Gastrocnemius medialis (tissue), 4 donors: ENCODE data around the gene LCE2B. TPM values are rescaled to one million over a fixed set of nuclear protein-coding genes. Genes with fewer than 3 reads are reported as not detected.
"Not testable (repeated sequence)": the region's sequence is repeated elsewhere in the genome, so short reads cannot be mapped to it uniquely, and the experiment has no call there.

ENCODE experiments used
- ATAC-seq, 2 donors: fragments of 150-250 bp; one replicate each; pipeline ENCODE4 v1.9.1; 2016
- DNase-seq, 2 donors: peaks; one replicate each; pipeline ENCODE4 v3.0.0-alpha.2; 2019
- H3K27ac ChIP-seq, 4 donors: fragments of 200-600 bp; sonication (generic); 1 replicate in 1 of 4; 2 replicates in 3 of 4; pipeline ENCODE4 v1.5.1; 2016 to 2018; ENCODE audit warnings: mild to moderate bottlenecking in 2 of 4, moderate library complexity in 1 of 4
- H3K27me3 ChIP-seq, 3 donors: fragments of 200-600 bp; sonication (generic) in 2 of 3; 1 replicate in 1 of 3; 2 replicates in 2 of 3; pipeline versions ENCODE4 v1.5.1 to v1.6.0; 2016 to 2019; ENCODE audit warnings: mild to moderate bottlenecking in 1 of 3, moderate library complexity in 1 of 3
- H3K36me3 ChIP-seq, 2 donors: fragments of 200-600 bp; sonication (generic) in 1 of 2; one replicate each; pipeline ENCODE4 v1.5.1; 2017 to 2018
- H3K4me1 ChIP-seq, 2 donors: fragments of 200-600 bp; sonication (generic) in 1 of 2; one replicate each; pipeline ENCODE4 v1.5.1; 2016 to 2017; ENCODE audit warnings: mild to moderate bottlenecking in 2 of 2
- H3K4me3 ChIP-seq, 4 donors: fragments of 200-600 bp; sonication (generic) in 3 of 4; 1 replicate in 1 of 4; 2 replicates in 3 of 4; pipeline ENCODE4 v1.5.1; 2016 to 2019; ENCODE audit warnings: mild to moderate bottlenecking in 2 of 4
- H3K9me3 ChIP-seq, 3 donors: fragments of 200-600 bp; sonication (generic) in 2 of 3; 1 replicate in 1 of 3; 2 replicates in 2 of 3; pipeline ENCODE4 v1.5.1; 2016 to 2019
- POLR2A ChIP-seq, 2 donors: fragments of 450-650 bp; IDR thresholded peaks; one replicate each; pipeline ENCODE4 v1.6.1; 2017; ENCODE audit warnings: antibody characterized with exemption in 2 of 2, mild to moderate bottlenecking in 2 of 2, moderate library complexity in 2 of 2
- in situ Hi-C, 4 donors: fragments of 200-750 bp; cut with MboI; loops; one replicate each; pipeline versions ENCODE4 v1.15.0 to v1.8.0; 2017; ENCODE audit warnings: low sequenced_read_pairs in 4 of 4
- intact Hi-C: fragments of 100-400 bp; cut with DNase I; formaldehyde crosslinking; loops from one replicate; pipeline ENCODE4 v1.15.1; 2023; ENCODE audit warnings: low total_unique reads
- total RNA-seq, 4 donors: library from RNA; depleted of rRNA; stranded (reverse); fragments of >200 nt; gene quantifications; one replicate each; pipeline versions ENCODE4 v1.1.0 to v1.2.3, GENCODE V29; 2016
- TF ChIP-seq, protein P1 (sequence below), 5 experiments: fragments of 450-650 bp in 3 of 5; fragments of 200-600 bp in 2 of 5; sonication (generic) in 2 of 5; IDR thresholded peaks in 4 of 5; conservative IDR thresholded peaks in 1 of 5; 1 replicate in 4 of 5; 2 replicates in 1 of 5; pipeline ENCODE4 v1.5.1; 2016 to 2019; ENCODE audit warnings: antibody characterized with exemption in 5 of 5, mild to moderate bottlenecking in 3 of 5, moderate library complexity in 3 of 5

LCE2B gene
- total RNA-seq, 4 donors from 2014 or later, result not detected

DNA sequence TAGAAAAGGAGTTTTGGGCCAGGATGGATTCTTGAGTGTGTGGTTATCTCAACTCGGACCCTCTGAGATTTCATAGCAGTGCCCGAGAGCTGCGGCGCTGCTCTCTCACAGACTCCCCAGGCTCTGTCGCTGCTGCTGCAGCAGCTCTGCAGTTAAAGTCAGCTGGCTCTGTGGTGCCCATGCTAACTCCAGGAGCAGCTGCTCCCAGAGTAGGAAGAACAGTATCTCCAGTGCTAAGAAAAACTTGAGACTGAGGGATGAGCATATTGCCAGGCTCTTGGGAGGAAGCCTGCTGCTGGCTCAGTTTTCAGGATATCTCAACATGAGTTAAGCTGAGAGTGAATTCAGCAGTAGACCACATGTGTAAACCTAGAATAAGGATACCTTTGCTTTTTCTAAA, 18.3 kb upstream of the LCE2B start:
- DNase-seq (no peak), ATAC-seq (no peak)
- no peaks in the 10 kb centered on the region for H3K36me3 ChIP-seq
- no peaks in the 10 kb centered on the region for H3K4me1 ChIP-seq
- intact Hi-C loops (no loop called here), in situ Hi-C loops (no loop called here)
- H3K9me3 ChIP-seq, result no peaks in the 10 kb centered on the region
- H3K27ac ChIP-seq, result no peak overlapping the region
- H3K27me3 ChIP-seq, result no peaks in the 10 kb centered on the region
- H3K4me3 ChIP-seq, result no peak overlapping the region
- no peak for TF ChIP-seq POLR2A (IDR thresholded peaks at IDR 0.05)
- TF ChIP-seq, protein P1, sequence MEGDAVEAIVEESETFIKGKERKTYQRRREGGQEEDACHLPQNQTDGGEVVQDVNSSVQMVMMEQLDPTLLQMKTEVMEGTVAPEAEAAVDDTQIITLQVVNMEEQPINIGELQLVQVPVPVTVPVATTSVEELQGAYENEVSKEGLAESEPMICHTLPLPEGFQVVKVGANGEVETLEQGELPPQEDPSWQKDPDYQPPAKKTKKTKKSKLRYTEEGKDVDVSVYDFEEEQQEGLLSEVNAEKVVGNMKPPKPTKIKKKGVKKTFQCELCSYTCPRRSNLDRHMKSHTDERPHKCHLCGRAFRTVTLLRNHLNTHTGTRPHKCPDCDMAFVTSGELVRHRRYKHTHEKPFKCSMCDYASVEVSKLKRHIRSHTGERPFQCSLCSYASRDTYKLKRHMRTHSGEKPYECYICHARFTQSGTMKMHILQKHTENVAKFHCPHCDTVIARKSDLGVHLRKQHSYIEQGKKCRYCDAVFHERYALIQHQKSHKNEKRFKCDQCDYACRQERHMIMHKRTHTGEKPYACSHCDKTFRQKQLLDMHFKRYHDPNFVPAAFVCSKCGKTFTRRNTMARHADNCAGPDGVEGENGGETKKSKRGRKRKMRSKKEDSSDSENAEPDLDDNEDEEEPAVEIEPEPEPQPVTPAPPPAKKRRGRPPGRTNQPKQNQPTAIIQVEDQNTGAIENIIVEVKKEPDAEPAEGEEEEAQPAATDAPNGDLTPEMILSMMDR (IDR thresholded peaks at IDR 0.05 in 4 of 5, conservative IDR thresholded peaks at IDR 0.05 in 1 of 5), result no peak

DNA sequence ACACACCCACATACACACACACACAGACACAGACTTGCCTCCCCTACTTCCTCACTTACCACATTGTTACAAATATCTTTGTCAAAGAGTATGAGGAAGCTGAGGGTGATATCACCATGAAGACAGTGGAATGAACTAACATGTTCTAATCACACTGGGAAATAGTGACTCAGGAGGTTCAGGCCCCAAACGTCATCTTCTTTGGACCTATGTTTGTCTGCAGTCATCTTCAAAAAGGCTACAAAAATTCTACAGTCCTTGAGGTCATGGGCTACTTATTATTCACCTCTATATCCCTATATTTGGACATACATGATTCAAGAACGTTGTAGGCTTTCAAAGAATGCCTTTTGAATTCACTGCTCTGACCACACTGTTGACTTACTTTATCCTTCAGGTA, 12.9 kb upstream of the LCE2B start:
- H3K4me1 ChIP-seq, result no peaks in the 10 kb centered on the region
- DNase-seq (no peak), ATAC-seq (no peak)
- intact Hi-C loops, result no loop called here
- no peak overlapping the region for H3K4me3 ChIP-seq
- TF ChIP-seq, protein P1 (IDR thresholded peaks at IDR 0.05 in 4 of 5, conservative IDR thresholded peaks at IDR 0.05 in 1 of 5), result no peak
- TF ChIP-seq POLR2A (IDR thresholded peaks at IDR 0.05), result no peak
- H3K27me3 ChIP-seq, result no peaks in the 10 kb centered on the region
- no peaks in the 10 kb centered on the region for H3K36me3 ChIP-seq
- H3K9me3 ChIP-seq, result no peaks in the 10 kb centered on the region
- no peak overlapping the region for H3K27ac ChIP-seq
- in situ Hi-C loops, result no loop called here

DNA sequence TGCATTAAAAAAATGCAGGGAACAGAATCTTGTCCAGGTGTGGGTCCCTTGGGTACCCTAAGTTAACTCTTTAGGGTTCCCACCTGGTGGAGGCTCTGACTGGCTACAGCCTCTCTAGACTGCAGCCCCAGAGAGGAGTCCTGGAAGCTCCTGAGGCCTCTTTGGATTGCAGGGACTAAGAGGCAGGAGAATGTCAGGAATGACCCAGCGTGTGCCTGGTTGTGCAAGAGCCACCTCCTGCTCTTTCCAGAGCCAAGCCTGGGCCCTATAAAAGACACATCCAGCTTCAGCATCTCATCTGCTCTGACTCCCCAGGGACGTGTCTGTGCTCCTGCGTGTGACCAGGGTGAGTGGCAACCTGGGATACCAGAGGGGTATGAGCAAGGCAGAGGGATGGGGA, 10.9 kb upstream of the LCE2B start, which contains the start of gene LCE2C:
Gene LCE2C, plus strand, starts transcription at position 297 of the 400 bp plus-strand sequence. CDS start 737 bp downstream, outside the sequence.
- DNase-seq, H3K27me3 ChIP-seq, in situ Hi-C loops, H3K27ac ChIP-seq, intact Hi-C loops, ATAC-seq, H3K4me1 ChIP-seq, H3K9me3 ChIP-seq, H3K36me3 ChIP-seq, H3K4me3 ChIP-seq: not testable (repeated sequence)

DNA sequence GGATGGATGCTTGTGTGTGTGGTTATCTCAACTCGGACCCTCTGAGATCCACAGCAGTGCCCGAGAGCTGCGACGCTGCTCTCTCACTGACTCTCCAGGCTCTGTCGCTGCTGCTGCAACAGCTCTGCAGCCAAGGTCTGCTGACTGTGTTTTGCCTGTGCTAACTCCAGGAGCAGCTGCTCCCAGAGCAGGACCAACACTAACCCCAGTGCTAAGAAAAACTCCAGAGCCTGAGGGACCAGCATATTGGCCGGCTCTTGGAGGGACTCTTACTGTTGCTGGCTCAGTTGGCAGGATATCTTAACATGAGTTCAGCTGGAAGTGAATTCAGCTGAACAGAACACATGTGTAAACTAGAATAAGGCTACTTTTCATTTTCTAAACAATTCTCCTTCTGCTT, 6.5 kb upstream of the LCE2B start:
- no peaks in the 10 kb centered on the region for H3K9me3 ChIP-seq
- DNase-seq, result no peak

DNA sequence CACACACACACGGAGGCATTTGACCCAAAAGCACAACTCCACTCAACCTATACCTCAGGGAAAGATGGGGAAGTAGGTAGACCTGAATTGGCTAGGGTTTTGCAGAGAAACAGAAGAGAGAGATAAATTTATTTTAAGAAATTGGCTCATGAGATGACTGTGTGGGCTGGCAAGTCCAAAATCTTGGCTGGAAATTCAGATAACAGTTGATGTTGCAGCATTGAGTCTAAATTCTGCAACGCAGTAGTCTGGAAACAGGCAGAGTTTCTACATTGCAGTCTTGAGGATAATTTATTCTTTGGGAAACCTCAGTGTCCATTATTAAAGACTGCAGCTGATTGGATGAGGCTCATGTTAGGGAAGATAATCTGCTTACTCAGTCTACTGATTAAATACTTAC, 4.3 kb upstream of the LCE2B start:
- Histone ChIP-seq H3K27me3 (no peaks in the 10 kb centered on the region), H3K27ac (no peak overlapping the region), H3K4me1 (no peaks in the 10 kb centered on the region), H3K9me3 (no peaks in the 10 kb centered on the region), H3K4me3 (no peak overlapping the region), H3K36me3 (no peaks in the 10 kb centered on the region)
- intact Hi-C loops (no loop called here), in situ Hi-C loops (no loop called here)
- TF ChIP-seq, protein P1 (IDR thresholded peaks at IDR 0.05 in 4 of 5, conservative IDR thresholded peaks at IDR 0.05 in 1 of 5), result no peak
- TF ChIP-seq POLR2A (IDR thresholded peaks at IDR 0.05), result no peak
- DNase-seq (no peak), ATAC-seq (no peak)

More for the DNA sequence above, 6.5 kb upstream of the LCE2B start:
- Histone ChIP-seq H3K27me3 (no peaks in the 10 kb centered on the region), H3K4me1 (no peaks in the 10 kb centered on the region), H3K4me3 (no peak overlapping the region), H3K36me3 (no peaks in the 10 kb centered on the region), H3K27ac (no peak overlapping the region)
- TF ChIP-seq, protein P1 (IDR thresholded peaks at IDR 0.05 in 4 of 5, conservative IDR thresholded peaks at IDR 0.05 in 1 of 5), result no peak
- TF ChIP-seq POLR2A (IDR thresholded peaks at IDR 0.05), result no peak
- in situ Hi-C loops (no loop called here), intact Hi-C loops (no loop called here)
- no peak for ATAC-seq
